ENCODE data around the gene NCMAP.

Gene NCMAP

GRCh38 chr1:24589200-24589599 is 33.3 kb downstream of the NCMAP start:
- Histone ChIP-seq H3K27me3 (ENCODE audit: control insufficient read depth, insufficient read depth, low read length, poor library complexity, severe bottlenecking) (peaks cover 4% of the 10 kb centered on the region), H3K9me3 (ENCODE audit: control insufficient read depth, low read length) (no peaks in the 10 kb centered on the region), H3K36me3 (ENCODE audit: control insufficient read depth, insufficient read depth, low read length) (no peaks in the 10 kb centered on the region), H3K4me3 (ENCODE audit: insufficient read depth, low read depth, low read length) (no peak overlapping the region), H3K27ac (ENCODE audit: insufficient read depth, low read depth, low read length, poor library complexity, severe bottlenecking) (no peak overlapping the region), H3K4me1 (ENCODE audit: control insufficient read depth, insufficient read depth, low read length) (no peaks in the 10 kb centered on the region)
- WGBS, 2 experiments, result 75% methylated on average over 3 of the region's 3 CpGs

DNA sequence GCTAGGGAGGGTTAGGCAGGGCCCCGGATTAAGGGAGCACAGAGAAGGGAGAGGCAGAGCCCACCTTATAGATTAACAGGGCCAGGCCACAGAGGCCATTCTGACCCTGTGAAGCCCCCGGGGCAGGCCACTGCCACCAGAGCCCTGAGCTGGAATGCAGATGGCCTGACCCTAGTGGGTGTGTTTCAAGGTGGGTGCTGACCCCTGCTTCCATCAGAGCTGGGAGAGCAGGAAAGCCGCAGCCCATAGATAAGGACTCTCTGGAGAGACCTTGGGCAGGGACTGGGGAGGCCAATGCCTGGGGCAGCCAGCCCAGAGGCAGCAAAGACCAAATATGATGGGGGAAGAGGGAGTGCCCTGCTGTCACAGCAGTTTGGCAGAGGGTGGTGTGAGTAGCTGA is 35.9 kb downstream of the NCMAP start:
- no peaks in the 10 kb centered on the region for H3K36me3 ChIP-seq (ENCODE audit: control insufficient read depth, insufficient read depth, low read length)
- WGBS, 2 experiments, result 91 to 92% methylated on average over 3 of the region's 3 CpGs
- H3K4me3 ChIP-seq (ENCODE audit: insufficient read depth, low read depth, low read length), result no peak overlapping the region
- H3K9me3 ChIP-seq (ENCODE audit: control insufficient read depth, low read length), result no peaks in the 10 kb centered on the region
- H3K27me3 ChIP-seq (ENCODE audit: control insufficient read depth, insufficient read depth, low read length, poor library complexity, severe bottlenecking), result no peaks in the 10 kb centered on the region
- no peak overlapping the region for H3K27ac ChIP-seq (ENCODE audit: insufficient read depth, low read depth, low read length, poor library complexity, severe bottlenecking)
- H3K4me1 ChIP-seq (ENCODE audit: control insufficient read depth, insufficient read depth, low read length), result no peaks in the 10 kb centered on the region

- Histone ChIP-seq H3K27me3 (ENCODE audit: control insufficient read depth, insufficient read depth, low read length, poor library complexity, severe bottlenecking) (no peaks in the 10 kb centered on the region), H3K36me3 (ENCODE audit: control insufficient read depth, insufficient read depth, low read length) (no peaks in the 10 kb centered on the region), H3K9me3 (ENCODE audit: control insufficient read depth, low read length) (no peaks in the 10 kb centered on the region), H3K4me1 (ENCODE audit: control insufficient read depth, insufficient read depth, low read length) (no peaks in the 10 kb centered on the region), H3K27ac (ENCODE audit: insufficient read depth, low read depth, low read length, poor library complexity, severe bottlenecking) (no peak overlapping the region), H3K4me3 (ENCODE audit: insufficient read depth, low read depth, low read length) (no peak overlapping the region)
- WGBS, 2 experiments, result 93 to 97% methylated on average over 3 of the region's 3 CpGs
These were observed 38.4 kb downstream of the NCMAP start for GRCh38 chr1:24594328-24594598.

- Histone ChIP-seq H3K36me3 (ENCODE audit: control insufficient read depth, insufficient read depth, low read length) (no peaks in the 10 kb centered on the region), H3K27me3 (ENCODE audit: control insufficient read depth, insufficient read depth, low read length, poor library complexity, severe bottlenecking) (no peaks in the 10 kb centered on the region), H3K4me1 (ENCODE audit: control insufficient read depth, insufficient read depth, low read length) (no peaks in the 10 kb centered on the region), H3K27ac (ENCODE audit: insufficient read depth, low read depth, low read length, poor library complexity, severe bottlenecking) (no peak overlapping the region), H3K9me3 (ENCODE audit: control insufficient read depth, low read length) (no peaks in the 10 kb centered on the region), H3K4me3 (ENCODE audit: insufficient read depth, low read depth, low read length) (no peak overlapping the region)
- WGBS, 2 experiments, result 90% methylated on average over 9 of the region's 9 CpGs
These were observed 40.6 kb downstream of the NCMAP start for GRCh38 chr1:24596401-24596880.

- no peaks in the 10 kb centered on the region for H3K36me3 ChIP-seq (ENCODE audit: control insufficient read depth, insufficient read depth, low read length)
- no peak overlapping the region for H3K27ac ChIP-seq (ENCODE audit: insufficient read depth, low read depth, low read length, poor library complexity, severe bottlenecking)
- H3K27me3 ChIP-seq (ENCODE audit: control insufficient read depth, insufficient read depth, low read length, poor library complexity, severe bottlenecking), result no peaks in the 10 kb centered on the region
- H3K9me3 ChIP-seq (ENCODE audit: control insufficient read depth, low read length), result no peaks in the 10 kb centered on the region
- H3K4me3 ChIP-seq (ENCODE audit: insufficient read depth, low read depth, low read length), result no peak overlapping the region
- H3K4me1 ChIP-seq (ENCODE audit: control insufficient read depth, insufficient read depth, low read length), result no peaks in the 10 kb centered on the region
- 84 to 92% methylated on average over 3 of the region's 3 CpGs for WGBS, 2 experiments
These were observed 43.4 kb downstream of the NCMAP start for GRCh38 chr1:24599265-24599664.

DNA sequence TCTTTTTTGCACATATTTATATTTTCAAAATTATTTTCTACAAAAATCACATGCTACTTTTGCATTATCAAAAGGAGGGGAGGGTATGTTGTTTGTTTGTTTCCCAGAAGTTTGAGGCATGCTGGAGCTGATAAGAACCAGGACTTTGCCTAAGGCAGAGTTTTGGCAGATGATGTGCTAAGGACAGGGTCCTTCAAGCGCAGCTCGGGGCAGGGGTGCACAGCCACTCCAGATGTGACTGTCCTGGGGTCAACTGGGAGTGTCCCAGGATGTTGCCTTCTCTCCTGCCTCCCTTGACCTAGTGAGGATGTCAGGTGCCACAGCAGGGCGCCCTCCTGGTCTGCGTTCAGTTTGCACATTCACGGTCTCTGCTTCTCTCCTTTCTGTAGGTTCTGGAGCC is 44.7 kb downstream of the NCMAP start:
- H3K36me3 ChIP-seq (ENCODE audit: control insufficient read depth, insufficient read depth, low read length), result no peaks in the 10 kb centered on the region
- H3K27me3 ChIP-seq (ENCODE audit: control insufficient read depth, insufficient read depth, low read length, poor library complexity, severe bottlenecking), result no peaks in the 10 kb centered on the region
- no peak overlapping the region for H3K27ac ChIP-seq (ENCODE audit: insufficient read depth, low read depth, low read length, poor library complexity, severe bottlenecking)
- no peak overlapping the region for H3K4me3 ChIP-seq (ENCODE audit: insufficient read depth, low read depth, low read length)
- WGBS, 2 experiments, result 84% methylated on average over 5 of the region's 5 CpGs
- H3K4me1 ChIP-seq (ENCODE audit: control insufficient read depth, insufficient read depth, low read length), result no peaks in the 10 kb centered on the region
- H3K9me3 ChIP-seq (ENCODE audit: control insufficient read depth, low read length), result no peaks in the 10 kb centered on the region

- H3K4me3 ChIP-seq (ENCODE audit: insufficient read depth, low read depth, low read length), result no peak overlapping the region
- H3K36me3 ChIP-seq (ENCODE audit: control insufficient read depth, insufficient read depth, low read length), result no peaks in the 10 kb centered on the region
- no peak overlapping the region for H3K27ac ChIP-seq (ENCODE audit: insufficient read depth, low read depth, low read length, poor library complexity, severe bottlenecking)
- no peaks in the 10 kb centered on the region for H3K9me3 ChIP-seq (ENCODE audit: control insufficient read depth, low read length)
- H3K27me3 ChIP-seq (ENCODE audit: control insufficient read depth, insufficient read depth, low read length, poor library complexity, severe bottlenecking), result no peaks in the 10 kb centered on the region
- H3K4me1 ChIP-seq (ENCODE audit: control insufficient read depth, insufficient read depth, low read length), result no peaks in the 10 kb centered on the region
- WGBS, 2 experiments, result 95% methylated on average over 19 of the region's 19 CpGs
These were observed 49.8 kb downstream of the NCMAP start for GRCh38 chr1:24605534-24606295.

GRCh38 chr1:24606296-24606605 is 50.4 kb downstream of the NCMAP start:
- Histone ChIP-seq H3K9me3 (ENCODE audit: control insufficient read depth, low read length) (no peaks in the 10 kb centered on the region), H3K36me3 (ENCODE audit: control insufficient read depth, insufficient read depth, low read length) (no peaks in the 10 kb centered on the region), H3K4me1 (ENCODE audit: control insufficient read depth, insufficient read depth, low read length) (no peaks in the 10 kb centered on the region), H3K27me3 (ENCODE audit: control insufficient read depth, insufficient read depth, low read length, poor library complexity, severe bottlenecking) (no peaks in the 10 kb centered on the region), H3K4me3 (ENCODE audit: insufficient read depth, low read depth, low read length) (no peak overlapping the region), H3K27ac (ENCODE audit: insufficient read depth, low read depth, low read length, poor library complexity, severe bottlenecking) (no peak overlapping the region)
- WGBS, 2 experiments, result 92 to 99% methylated on average over 3 of the region's 3 CpGs

- H3K27ac ChIP-seq (ENCODE audit: insufficient read depth, low read depth, low read length, poor library complexity, severe bottlenecking), result no peak overlapping the region
- H3K9me3 ChIP-seq (ENCODE audit: control insufficient read depth, low read length), result no peaks in the 10 kb centered on the region
- H3K27me3 ChIP-seq (ENCODE audit: control insufficient read depth, insufficient read depth, low read length, poor library complexity, severe bottlenecking), result no peaks in the 10 kb centered on the region
- no peak overlapping the region for H3K4me3 ChIP-seq (ENCODE audit: insufficient read depth, low read depth, low read length)
- no peaks in the 10 kb centered on the region for H3K36me3 ChIP-seq (ENCODE audit: control insufficient read depth, insufficient read depth, low read length)
- 90 to 98% methylated on average over 2 of the region's 2 CpGs for WGBS, 2 experiments
- H3K4me1 ChIP-seq (ENCODE audit: control insufficient read depth, insufficient read depth, low read length), result no peaks in the 10 kb centered on the region
These were observed 50.7 kb downstream of the NCMAP start for GRCh38 chr1:24606621-24607020.

DNA sequence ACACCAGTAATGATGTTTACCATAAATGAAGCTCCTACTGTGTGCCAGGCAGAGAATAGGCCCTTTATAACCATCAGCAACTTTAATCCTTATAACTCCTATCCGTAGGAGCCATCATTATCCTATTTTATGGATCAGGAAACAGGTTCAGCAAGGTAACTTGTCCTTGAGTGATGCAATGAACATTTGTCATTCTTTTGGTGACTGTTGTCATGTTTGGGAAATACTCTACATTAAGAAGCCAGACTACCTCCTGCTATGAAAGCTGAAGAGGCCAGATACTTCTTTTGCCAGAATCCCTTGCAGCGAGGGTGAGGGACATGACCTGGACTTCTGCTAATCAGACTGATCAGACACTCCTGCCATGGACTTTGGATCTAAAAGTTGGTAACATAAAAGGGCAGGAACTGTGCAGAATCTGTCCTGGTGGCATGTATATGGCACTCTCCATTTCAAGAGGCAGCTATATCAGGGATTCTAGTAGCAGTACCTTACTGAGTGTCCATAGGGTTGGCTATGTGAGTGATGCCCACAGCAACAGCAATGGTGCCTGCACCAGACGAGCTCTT is 54.1 kb downstream of the NCMAP start:
- 90 to 91% methylated on average over 3 of the region's 3 CpGs for WGBS, 2 experiments
- Histone ChIP-seq H3K9me3 (ENCODE audit: control insufficient read depth, low read length) (no peaks in the 10 kb centered on the region), H3K36me3 (ENCODE audit: control insufficient read depth, insufficient read depth, low read length) (no peaks in the 10 kb centered on the region), H3K4me3 (ENCODE audit: insufficient read depth, low read depth, low read length) (no peak overlapping the region), H3K27me3 (ENCODE audit: control insufficient read depth, insufficient read depth, low read length, poor library complexity, severe bottlenecking) (no peaks in the 10 kb centered on the region), H3K27ac (ENCODE audit: insufficient read depth, low read depth, low read length, poor library complexity, severe bottlenecking) (no peak overlapping the region), H3K4me1 (ENCODE audit: control insufficient read depth, insufficient read depth, low read length) (no peaks in the 10 kb centered on the region)
